ENCODE results near the gene IFITM10.

IFITM10 gene

GRCh38 chr11:1748636-1749394 is 1.6 kb downstream of the IFITM10 start:
- H3K4me3 ChIP-seq (ENCODE audit: low read depth, low read length), result no peak overlapping the region
- no peak for TF ChIP-seq CTCF (IDR thresholded peaks at IDR 0.05; ENCODE audit: borderline replicate concordance, insufficient read depth, low read depth, low read length)

- TF ChIP-seq CTCF (IDR thresholded peaks at IDR 0.05; ENCODE audit: borderline replicate concordance, insufficient read depth, low read depth, low read length), result no peak
- no peak overlapping the region for H3K4me3 ChIP-seq (ENCODE audit: low read depth, low read length)
Measured at GRCh38 chr11:1747753-1748635, 2.4 kb downstream of the IFITM10 start.

- no peak overlapping the region for H3K4me3 ChIP-seq (ENCODE audit: low read depth, low read length)
- no peak for TF ChIP-seq CTCF (IDR thresholded peaks at IDR 0.05; ENCODE audit: borderline replicate concordance, insufficient read depth, low read depth, low read length)
Measured at GRCh38 chr11:1746956-1747752, 3.2 kb downstream of the IFITM10 start.

- TF ChIP-seq CTCF (IDR thresholded peaks at IDR 0.05; ENCODE audit: borderline replicate concordance, insufficient read depth, low read depth, low read length), result no peak
- no peak overlapping the region for H3K4me3 ChIP-seq (ENCODE audit: low read depth, low read length)
Measured at GRCh38 chr11:1746511-1746931, 3.9 kb downstream of the IFITM10 start.

- H3K4me3 ChIP-seq (ENCODE audit: low read depth, low read length), result no peak overlapping the region
- TF ChIP-seq CTCF (IDR thresholded peaks at IDR 0.05; ENCODE audit: borderline replicate concordance, insufficient read depth, low read depth, low read length), result no peak
Measured at GRCh38 chr11:1745701-1746320, 4.6 kb downstream of the IFITM10 start.

- no peak for TF ChIP-seq CTCF (IDR thresholded peaks at IDR 0.05; ENCODE audit: borderline replicate concordance, insufficient read depth, low read depth, low read length)
- no peak overlapping the region for H3K4me3 ChIP-seq (ENCODE audit: low read depth, low read length)
Measured at GRCh38 chr11:1744891-1745700, 5.3 kb downstream of the IFITM10 start.
